ENCODE results near the gene TSHZ3. TPM values are rescaled to one million over a fixed set of nuclear protein-coding genes. Genes with fewer than 3 reads are reported as not detected.

Gene TSHZ3
- total RNA-seq, 1 donor from 2014 or later: 21.2 TPM

GRCh38 chr19:31300422-31300821 lies 48.8 kb downstream of the TSHZ3 start:
- Mint-ChIP-seq H3K27me3 (peaks cover 2% of the 10 kb centered on the region), H3K4me3 (no peak overlapping the region), H3K27ac (no peak overlapping the region), H3K9me3 (no peaks in the 10 kb centered on the region), H3K36me3 (no peaks in the 10 kb centered on the region), H3K4me1 (ENCODE audit: unreplicated experiment) (peaks cover 12% of the 10 kb centered on the region)
- TF ChIP-seq CTCF (conservative IDR thresholded peaks at IDR 0.05): no peak
- no peak for DNase-seq (ENCODE audit: extremely low spot score, unreplicated experiment)

- DNase-seq (ENCODE audit: extremely low spot score, unreplicated experiment): no peak
- Mint-ChIP-seq H3K4me3 (no peak overlapping the region), H3K36me3 (peaks cover 4% of the 10 kb centered on the region), H3K27ac (no peak overlapping the region), H3K27me3 (peaks cover 2% of the 10 kb centered on the region), H3K9me3 (no peaks in the 10 kb centered on the region), H3K4me1 (ENCODE audit: unreplicated experiment) (peaks cover 8% of the 10 kb centered on the region)
- no peak for TF ChIP-seq CTCF (conservative IDR thresholded peaks at IDR 0.05)
Observed at GRCh38 chr19:31299665-31300064, 49.6 kb downstream of the TSHZ3 start.

GRCh38 chr19:31297991-31298390 lies 51.2 kb downstream of the TSHZ3 start:
- H3K9me3 Mint-ChIP-seq: no peaks in the 10 kb centered on the region
- DNase-seq (ENCODE audit: extremely low spot score, unreplicated experiment): no peak
- H3K36me3 Mint-ChIP-seq: peaks cover 4% of the 10 kb centered on the region
- no peak for TF ChIP-seq CTCF (conservative IDR thresholded peaks at IDR 0.05)
- H3K4me3 Mint-ChIP-seq: no peak overlapping the region
- H3K4me1 Mint-ChIP-seq (ENCODE audit: unreplicated experiment): peaks cover 8% of the 10 kb centered on the region
- peaks cover 2% of the 10 kb centered on the region for H3K27me3 Mint-ChIP-seq
- no peak overlapping the region for H3K27ac Mint-ChIP-seq

- H3K36me3 Mint-ChIP-seq: peaks cover 4% of the 10 kb centered on the region
- TF ChIP-seq CTCF (conservative IDR thresholded peaks at IDR 0.05): no peak
- no peak overlapping the region for H3K4me3 Mint-ChIP-seq
Observed at GRCh38 chr19:31296741-31297390, 52.4 kb downstream of the TSHZ3 start.

GRCh38 chr19:31294189-31294588 lies 55.0 kb downstream of the TSHZ3 start:
- no peak for TF ChIP-seq CTCF (conservative IDR thresholded peaks at IDR 0.05)
- Mint-ChIP-seq H3K4me1 (ENCODE audit: unreplicated experiment) (peaks cover 8% of the 10 kb centered on the region), H3K27ac (no peak overlapping the region), H3K4me3 (no peak overlapping the region), H3K9me3 (no peaks in the 10 kb centered on the region), H3K36me3 (peaks cover 4% of the 10 kb centered on the region), H3K27me3 (peaks cover 6% of the 10 kb centered on the region)
- no peak for DNase-seq (ENCODE audit: extremely low spot score, unreplicated experiment)

More at GRCh38 chr19:31296741-31297390, 52.4 kb downstream of the TSHZ3 start:
- DNase-seq (ENCODE audit: extremely low spot score, unreplicated experiment): no peak
- Mint-ChIP-seq H3K4me1 (ENCODE audit: unreplicated experiment) (peaks cover 8% of the 10 kb centered on the region), H3K9me3 (no peaks in the 10 kb centered on the region), H3K27ac (no peak overlapping the region), H3K27me3 (no peaks in the 10 kb centered on the region)

Measured in type B pancreatic cell (in vitro differentiated cells).